HEK293T (cell line): ENCODE results near the gene ARHGAP10.

ENCODE experiments used
- ARNT ChIP-seq: fragments of 450-650 bp; IDR thresholded peaks from 2 replicates; pipeline ENCODE4 v1.6.1; 2017; ENCODE audit warnings: mild to moderate bottlenecking
- CTBP1 ChIP-seq: fragments of 450-650 bp; IDR thresholded peaks from 2 replicates; pipeline ENCODE4 v1.6.1; 2016; ENCODE audit warnings: borderline replicate concordance
- FOXA1 ChIP-seq: fragments of 450-650 bp; IDR thresholded peaks from 2 replicates; pipeline ENCODE4 v1.6.1; 2016; ENCODE audit warnings: mild to moderate bottlenecking
- FOXK2 ChIP-seq: fragments of 450-650 bp; IDR thresholded peaks from 2 replicates; pipeline ENCODE4 v1.6.1; 2016; ENCODE audit warnings: mild to moderate bottlenecking
- FOXM1 ChIP-seq: fragments of 450-650 bp; IDR thresholded peaks from 2 replicates; pipeline ENCODE4 v1.6.1; 2017; ENCODE audit warnings: mild to moderate bottlenecking, borderline replicate concordance
- HDGF ChIP-seq: fragments of 450-650 bp; IDR thresholded peaks from 2 replicates; pipeline ENCODE4 v1.6.1; 2017; ENCODE audit warnings: antibody characterized with exemption, borderline replicate concordance
- NFRKB ChIP-seq: fragments of 450-650 bp; IDR thresholded peaks from 2 replicates; pipeline ENCODE4 v1.6.1; 2016; ENCODE audit warnings: mild to moderate bottlenecking, moderate library complexity
- SP1 ChIP-seq: fragments of 450-650 bp; IDR thresholded peaks from 2 replicates; pipeline ENCODE4 v1.6.1; 2017
- SUZ12 ChIP-seq: fragments of 450-650 bp; IDR thresholded peaks from 2 replicates; pipeline ENCODE4 v1.6.1; 2016; ENCODE audit warnings: mild to moderate bottlenecking
- TARDBP ChIP-seq: fragments of 450-650 bp; IDR thresholded peaks from 2 replicates; pipeline ENCODE4 v1.6.1; 2016

DNA sequence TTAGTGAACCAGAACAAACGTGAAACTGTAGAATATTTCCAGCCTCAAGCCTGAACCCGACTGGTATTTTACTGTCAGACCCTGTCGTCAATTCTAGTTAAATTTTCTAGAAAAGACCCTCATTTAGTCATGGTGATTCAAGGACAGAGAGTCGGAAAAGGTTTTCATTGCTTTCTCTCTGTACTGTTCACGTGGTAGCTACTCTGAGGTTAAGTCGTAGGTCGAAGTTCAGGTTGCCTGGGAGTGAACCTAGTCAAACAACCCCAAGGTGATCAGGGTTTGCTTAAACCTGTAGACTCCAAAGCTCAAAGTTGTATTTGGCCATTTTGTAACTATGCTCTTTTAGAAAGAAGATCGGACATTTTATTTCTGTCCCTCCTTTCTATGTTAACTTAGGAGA lies 283.6 kb downstream of the ARHGAP10 start:
- no peak for TF ChIP-seq FOXM1
- no peak for TF ChIP-seq CTBP1
- no peak for TF ChIP-seq FOXK2
- TF ChIP-seq FOXA1: no peak
- TF ChIP-seq HDGF: no peak
- TF ChIP-seq NFRKB: no peak
- no peak for TF ChIP-seq SUZ12
- TF ChIP-seq SP1: no peak
- no peak for TF ChIP-seq TARDBP
- TF ChIP-seq ARNT: no peak
